Neural crest cell (in vitro differentiated cells): ENCODE data around the gene NINL. TPM values are rescaled to one million over a fixed set of nuclear protein-coding genes. Genes with fewer than 3 reads are reported as not detected.

Experiments used
- DNase-seq: peaks from one replicate; pipeline ENCODE4 v3.0.0; 2021; ENCODE audit warnings: low read depth, mixed read lengths, low spot score
- H3K27ac Mint-ChIP-seq: one replicate; pipeline ENCODE4 v1.8.0; 2021; ENCODE audit warnings: mild to moderate bottlenecking, mixed read lengths; ENCODE audit not compliant: unreplicated experiment
- H3K27me3 Mint-ChIP-seq: 2 replicates; pipeline ENCODE4 v1.8.0; 2021; ENCODE audit warnings: low read depth, mild to moderate bottlenecking, mixed read lengths
- H3K36me3 Mint-ChIP-seq: 2 replicates; pipeline ENCODE4 v1.8.0; 2021; ENCODE audit warnings: low read depth, mild to moderate bottlenecking, mixed read lengths
- H3K4me1 Mint-ChIP-seq: 2 replicates; pipeline ENCODE4 v1.8.0; 2021; ENCODE audit warnings: mixed read lengths
- H3K4me3 Mint-ChIP-seq: one replicate; pipeline ENCODE4 v1.8.0; 2021; ENCODE audit warnings: mild to moderate bottlenecking, mixed read lengths
- H3K9me3 Mint-ChIP-seq: 2 replicates; pipeline ENCODE4 v1.8.0; 2021; ENCODE audit warnings: mixed read lengths
- total RNA-seq: library from RNA; stranded (reverse); gene quantifications from 2 replicates; pipeline ENCODE4 v1.2.1, GENCODE V29; 2021
- TF ChIP-seq, protein P1 (sequence below): fragments of 200-600 bp; sonication (generic); conservative IDR thresholded peaks from 2 replicates; pipeline ENCODE4 v1.5.0; 2021; ENCODE audit warnings: antibody characterized with exemption, mild to moderate bottlenecking

The NINL gene
- total RNA-seq, 1 donor from 2014 or later: 44.0 TPM

- H3K27me3 Mint-ChIP-seq: no peaks in the 10 kb centered on the region
These were observed 131.0 kb downstream of the NINL start for GRCh38 chr20:25454153-25454900.

DNA sequence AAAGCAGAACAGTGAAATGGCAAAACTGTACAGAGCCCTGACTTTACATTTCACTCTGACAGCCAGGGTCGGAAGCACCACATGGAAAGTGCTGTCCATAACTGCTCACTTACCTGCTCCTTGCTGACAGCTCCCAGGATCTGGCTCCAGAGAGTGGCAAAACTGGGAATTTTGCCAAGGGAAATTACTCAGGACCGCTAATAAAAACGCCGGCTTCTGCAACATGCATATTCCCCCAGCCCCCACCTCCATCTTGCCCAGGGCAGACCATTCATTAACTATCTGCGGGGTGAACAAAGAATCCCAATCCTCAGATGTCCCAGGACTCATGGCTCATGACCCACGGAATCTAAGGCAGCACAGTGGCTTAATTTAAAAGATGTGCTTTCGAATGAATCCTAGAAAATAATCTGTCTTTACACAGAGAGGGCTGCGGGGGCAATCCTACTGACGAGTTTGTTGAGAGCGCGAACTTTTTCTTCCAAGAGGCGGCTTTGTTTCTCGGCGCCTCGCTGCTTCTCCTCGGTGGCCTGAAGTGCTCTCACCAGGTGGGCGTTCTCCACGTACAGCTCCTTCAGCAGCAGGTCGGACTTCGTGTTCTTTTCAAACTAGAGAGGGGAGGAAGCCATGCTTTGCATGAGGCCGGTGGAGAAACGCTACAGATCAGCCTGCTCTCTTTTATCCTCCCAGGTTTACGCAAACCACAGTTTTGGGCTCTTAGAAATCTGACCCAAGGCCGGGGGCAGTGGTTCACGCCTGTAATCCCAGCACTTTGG is 132.1 kb downstream of the NINL start:
- H3K27me3 Mint-ChIP-seq: no peaks in the 10 kb centered on the region
- H3K36me3 Mint-ChIP-seq: peaks cover 58% of the 10 kb centered on the region
- H3K27ac Mint-ChIP-seq: no peak overlapping the region
- no peaks in the 10 kb centered on the region for H3K4me1 Mint-ChIP-seq
- no peak for DNase-seq
- peaks cover 7% of the 10 kb centered on the region for H3K9me3 Mint-ChIP-seq
- H3K4me3 Mint-ChIP-seq: no peak overlapping the region
- TF ChIP-seq, protein P1, sequence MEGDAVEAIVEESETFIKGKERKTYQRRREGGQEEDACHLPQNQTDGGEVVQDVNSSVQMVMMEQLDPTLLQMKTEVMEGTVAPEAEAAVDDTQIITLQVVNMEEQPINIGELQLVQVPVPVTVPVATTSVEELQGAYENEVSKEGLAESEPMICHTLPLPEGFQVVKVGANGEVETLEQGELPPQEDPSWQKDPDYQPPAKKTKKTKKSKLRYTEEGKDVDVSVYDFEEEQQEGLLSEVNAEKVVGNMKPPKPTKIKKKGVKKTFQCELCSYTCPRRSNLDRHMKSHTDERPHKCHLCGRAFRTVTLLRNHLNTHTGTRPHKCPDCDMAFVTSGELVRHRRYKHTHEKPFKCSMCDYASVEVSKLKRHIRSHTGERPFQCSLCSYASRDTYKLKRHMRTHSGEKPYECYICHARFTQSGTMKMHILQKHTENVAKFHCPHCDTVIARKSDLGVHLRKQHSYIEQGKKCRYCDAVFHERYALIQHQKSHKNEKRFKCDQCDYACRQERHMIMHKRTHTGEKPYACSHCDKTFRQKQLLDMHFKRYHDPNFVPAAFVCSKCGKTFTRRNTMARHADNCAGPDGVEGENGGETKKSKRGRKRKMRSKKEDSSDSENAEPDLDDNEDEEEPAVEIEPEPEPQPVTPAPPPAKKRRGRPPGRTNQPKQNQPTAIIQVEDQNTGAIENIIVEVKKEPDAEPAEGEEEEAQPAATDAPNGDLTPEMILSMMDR: no peak

More at GRCh38 chr20:25454153-25454900, 131.0 kb downstream of the NINL start:
- TF ChIP-seq, protein P1: no peak
- peaks cover 47% of the 10 kb centered on the region for H3K36me3 Mint-ChIP-seq
- DNase-seq: no peak
- no peak overlapping the region for H3K4me3 Mint-ChIP-seq
- no peaks in the 10 kb centered on the region for H3K4me1 Mint-ChIP-seq
- H3K9me3 Mint-ChIP-seq: no peaks in the 10 kb centered on the region
- no peak overlapping the region for H3K27ac Mint-ChIP-seq

- H3K36me3 Mint-ChIP-seq: peaks cover 67% of the 10 kb centered on the region
- no peaks in the 10 kb centered on the region for H3K27me3 Mint-ChIP-seq
- no peak for DNase-seq
- H3K4me3 Mint-ChIP-seq: no peak overlapping the region
- peaks cover 10% of the 10 kb centered on the region for H3K9me3 Mint-ChIP-seq
- TF ChIP-seq, protein P1: no peak
- no peaks in the 10 kb centered on the region for H3K4me1 Mint-ChIP-seq
- H3K27ac Mint-ChIP-seq: no peak overlapping the region
These were observed 133.0 kb downstream of the NINL start for GRCh38 chr20:25452333-25452732.

DNA sequence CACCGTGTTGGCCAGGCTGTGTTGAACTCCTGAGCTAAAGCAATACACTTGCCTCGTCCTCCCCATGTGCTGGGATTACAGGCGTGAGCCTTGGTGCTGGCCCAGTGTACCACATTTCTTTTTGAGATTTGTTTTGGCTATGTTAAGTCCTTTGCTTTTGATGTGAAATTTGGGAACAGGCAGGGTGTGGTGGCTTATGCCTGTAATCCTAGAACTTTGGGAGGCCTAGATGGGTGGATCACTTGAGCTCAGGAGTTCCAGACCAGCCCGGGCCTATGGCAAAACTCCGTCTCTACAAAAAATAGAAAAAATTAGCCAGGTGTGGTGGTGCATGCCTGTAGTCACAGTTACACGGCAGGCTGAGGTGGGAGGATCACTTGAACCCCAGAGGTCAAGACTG is 137.7 kb downstream of the NINL start:
- peaks cover 15% of the 10 kb centered on the region for H3K9me3 Mint-ChIP-seq
- H3K27ac Mint-ChIP-seq: no peak overlapping the region
- DNase-seq: no peak
- TF ChIP-seq, protein P1: no peak
- H3K36me3 Mint-ChIP-seq: peaks cover 60% of the 10 kb centered on the region
- no peaks in the 10 kb centered on the region for H3K4me1 Mint-ChIP-seq
- H3K4me3 Mint-ChIP-seq: no peak overlapping the region
- no peaks in the 10 kb centered on the region for H3K27me3 Mint-ChIP-seq

DNA sequence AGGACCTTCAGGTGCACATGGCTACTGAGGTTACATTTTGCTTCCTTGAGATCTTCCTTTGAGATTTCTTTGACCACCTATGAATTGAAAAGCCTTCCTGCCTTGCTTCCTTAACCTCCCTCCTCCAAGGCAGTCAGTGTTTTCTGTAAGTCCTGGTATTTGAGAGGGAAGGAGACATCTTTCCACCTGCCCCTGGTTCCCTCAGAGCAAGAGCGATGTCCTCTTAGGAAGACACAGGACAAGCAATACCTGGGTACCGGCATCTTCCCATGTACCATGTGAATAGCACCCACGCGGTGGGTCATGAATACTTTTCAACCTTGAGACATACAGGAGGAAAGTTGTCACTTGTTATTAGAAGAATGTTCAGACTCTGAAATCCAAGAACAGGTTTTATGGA is 140.8 kb downstream of the NINL start:
- DNase-seq: no peak
- Mint-ChIP-seq H3K4me3 (no peak overlapping the region), H3K36me3 (peaks cover 46% of the 10 kb centered on the region), H3K9me3 (peaks cover 15% of the 10 kb centered on the region), H3K4me1 (no peaks in the 10 kb centered on the region), H3K27me3 (no peaks in the 10 kb centered on the region), H3K27ac (peak overlapping the region; percentile 58)
- TF ChIP-seq, protein P1: no peak
